Measurements from ENCODE around the gene ATP10A.
"Not testable (repeated sequence)": the region's sequence is repeated elsewhere in the genome, so short reads cannot be mapped to it uniquely, and the experiment has no call there.

The ATP10A gene

GRCh38 chr15:25770618-25771337 lies 92.3 kb downstream of the ATP10A start:
- no peak for DNase-seq (ENCODE audit: low spot score)

- DNase-seq (ENCODE audit: low spot score): no peak
Measured at GRCh38 chr15:25770031-25770430, 93.1 kb downstream of the ATP10A start.

GRCh38 chr15:25768271-25768670 lies 94.9 kb downstream of the ATP10A start:
- no peak for DNase-seq (ENCODE audit: low spot score)

DNA sequence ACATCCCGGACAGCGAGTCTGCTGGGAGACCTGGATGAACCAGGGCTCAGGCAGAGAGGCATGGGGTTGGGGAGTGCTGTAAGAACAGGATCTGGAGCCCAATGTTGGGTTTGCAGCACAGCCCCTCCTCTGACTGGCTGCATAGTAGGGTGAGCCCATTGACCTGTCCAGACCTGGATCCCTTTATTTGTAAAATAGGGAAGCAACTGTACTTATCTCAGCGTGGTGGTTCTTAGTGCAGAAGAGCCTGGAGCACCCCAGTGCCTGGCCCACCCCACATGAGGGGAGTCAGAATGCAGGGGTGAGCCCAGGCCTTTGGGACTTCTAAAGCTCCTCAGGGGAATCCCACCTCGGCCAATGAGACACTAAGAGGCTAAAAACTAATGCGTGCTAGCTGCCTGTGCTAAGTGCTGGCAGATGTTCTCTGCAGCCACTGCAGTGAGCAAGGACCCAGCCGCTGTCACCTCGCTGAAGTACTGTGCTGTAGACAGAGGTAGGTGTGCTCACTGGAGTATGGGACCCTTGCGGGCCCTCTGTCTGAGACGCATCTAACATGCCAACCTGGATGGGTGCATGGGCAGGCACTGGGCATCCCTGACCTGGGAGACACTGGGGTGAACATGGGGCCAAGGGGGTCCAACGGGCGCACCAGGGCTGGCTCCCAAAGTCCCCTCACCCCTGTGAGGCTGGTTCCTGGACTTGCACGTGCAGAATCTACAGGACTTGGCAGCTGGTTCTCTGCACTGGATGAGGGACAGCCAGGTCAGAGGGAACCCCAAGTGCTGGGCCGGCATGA lies 95.6 kb downstream of the ATP10A start:
- DNase-seq (ENCODE audit: low spot score): no peak

DNA sequence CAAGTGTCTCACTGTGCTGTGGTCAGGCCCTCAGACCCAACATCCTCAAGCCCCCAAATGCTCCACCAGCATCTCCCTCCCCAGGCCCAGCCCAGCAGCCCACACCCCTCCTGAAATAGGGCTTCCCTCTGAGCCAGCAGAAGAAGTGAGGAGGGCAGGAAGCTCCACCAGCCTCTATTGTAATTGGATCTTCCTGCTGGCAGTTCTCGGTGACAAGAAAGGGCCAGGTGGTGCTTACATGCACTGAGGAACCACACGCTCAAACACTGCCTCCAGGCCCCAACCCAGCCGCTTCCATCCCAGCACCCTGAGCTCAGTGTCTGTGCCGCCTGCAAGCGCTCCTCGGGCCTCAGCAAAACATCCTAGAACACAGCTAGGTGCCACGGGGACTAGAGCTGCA lies 96.7 kb downstream of the ATP10A start:
- no peak for DNase-seq (ENCODE audit: low spot score)

- no peak for DNase-seq (ENCODE audit: low spot score)
Measured at GRCh38 chr15:25764980-25765735, 98.0 kb downstream of the ATP10A start.

GRCh38 chr15:25763954-25764353 lies 99.2 kb downstream of the ATP10A start:
- DNase-seq (ENCODE audit: low spot score): no peak

GRCh38 chr15:25763331-25763751 lies 99.8 kb downstream of the ATP10A start:
- DNase-seq (ENCODE audit: low spot score): no peak

GRCh38 chr15:25761971-25762662 lies 101.0 kb downstream of the ATP10A start:
- no peak for DNase-seq (ENCODE audit: low spot score)

DNA sequence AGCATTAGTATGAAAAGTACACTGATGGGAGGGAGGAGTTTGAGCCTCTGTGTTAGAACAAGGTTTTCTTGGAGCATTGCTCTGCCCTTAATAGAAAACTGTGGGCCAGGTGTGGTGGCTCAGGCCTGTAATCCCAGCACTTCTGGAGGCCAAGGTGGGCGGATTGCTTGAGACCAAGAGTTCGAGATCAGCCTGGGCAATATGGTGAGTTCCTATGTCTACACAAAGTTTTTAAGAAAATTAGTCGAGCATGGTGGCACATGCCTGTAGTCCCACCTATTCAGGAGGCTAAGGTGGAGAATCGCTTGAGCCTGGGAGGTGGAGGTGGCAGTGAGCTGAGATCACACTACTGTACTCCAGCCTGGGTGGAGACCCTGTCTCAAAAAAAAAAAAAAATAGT lies 103.7 kb downstream of the ATP10A start:
- DNase-seq (ENCODE audit: low spot score): no peak

GRCh38 chr15:25758612-25759011 lies 104.5 kb downstream of the ATP10A start:
- DNase-seq (ENCODE audit: low spot score): not testable (repeated sequence)

DNA sequence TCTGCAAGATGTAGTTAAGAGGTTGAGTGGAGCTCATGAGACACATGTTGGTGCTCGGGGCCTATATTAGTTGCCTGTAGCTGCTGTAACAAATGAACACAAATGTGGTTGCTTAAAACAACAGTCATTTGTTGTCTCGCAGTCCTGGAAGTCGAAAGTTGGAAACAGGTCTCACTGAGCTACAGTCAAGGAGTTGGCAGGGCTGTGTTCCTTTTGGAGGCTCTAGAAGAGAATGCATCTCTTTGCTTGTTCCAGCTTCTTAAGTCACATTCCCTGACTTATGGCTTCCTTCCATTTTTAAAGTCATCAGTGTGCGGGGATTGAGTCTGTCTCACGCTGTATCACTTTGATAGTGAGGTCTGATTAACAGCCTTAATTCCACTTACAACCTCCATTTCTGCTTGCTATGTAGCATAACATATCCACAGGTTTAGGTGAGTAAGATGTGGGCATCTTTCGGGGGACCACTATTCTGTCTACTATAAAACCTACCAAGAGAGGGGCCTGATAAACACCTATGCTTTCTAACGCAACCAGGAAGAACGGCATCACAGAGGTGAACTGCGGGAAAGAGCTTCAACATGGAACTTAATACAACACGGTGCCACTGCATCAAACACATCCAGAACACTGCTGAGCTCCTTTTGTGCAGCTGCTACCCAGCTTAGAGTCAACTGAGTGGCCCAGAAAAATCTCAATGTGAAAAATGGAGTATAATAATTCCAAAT lies 119.4 kb downstream of the ATP10A start:
- DNase-seq (ENCODE audit: low spot score): no peak

DNA sequence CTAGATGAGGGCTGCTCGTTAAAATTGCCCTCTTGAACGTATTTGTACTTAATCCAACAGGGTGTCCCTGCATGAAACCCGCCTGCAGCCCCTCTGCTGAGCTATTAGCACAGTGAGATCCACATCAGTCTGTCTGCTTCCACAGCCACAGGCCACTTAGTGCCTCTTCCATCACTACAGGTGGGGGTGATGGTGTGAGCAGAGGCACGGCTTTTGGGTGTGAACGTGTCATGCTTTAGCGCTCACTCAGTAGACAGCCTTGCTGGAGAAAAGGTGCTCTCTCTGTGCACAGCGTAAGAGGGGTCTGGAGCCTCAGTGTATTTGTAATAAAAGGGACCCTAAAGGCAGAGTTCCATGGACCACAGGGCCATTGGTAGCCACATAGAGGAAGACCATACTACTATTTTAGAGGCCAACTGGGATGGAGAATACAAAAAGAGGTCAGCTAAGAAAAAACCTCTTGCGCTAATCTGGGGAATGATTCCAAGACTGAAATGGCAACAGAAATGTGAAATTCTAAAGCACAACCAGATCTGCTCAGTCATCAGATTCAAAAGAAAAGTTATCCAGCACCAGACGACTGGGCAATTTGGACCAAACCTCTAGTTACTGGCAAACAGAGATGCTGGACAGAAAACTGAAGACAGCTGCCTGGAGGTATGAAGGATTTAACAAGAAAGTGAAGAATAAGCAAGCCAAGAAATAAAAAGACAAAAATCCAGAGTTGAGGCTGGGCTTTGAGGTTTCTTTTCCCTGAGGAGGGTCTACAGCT lies 120.2 kb downstream of the ATP10A start:
- no peak for DNase-seq (ENCODE audit: low spot score)

- DNase-seq (ENCODE audit: low spot score): no peak
Measured at GRCh38 chr15:25742041-25742730, 120.9 kb downstream of the ATP10A start.

GRCh38 chr15:25741256-25741580 lies 121.9 kb downstream of the ATP10A start:
- no peak for DNase-seq (ENCODE audit: low spot score)

DNA sequence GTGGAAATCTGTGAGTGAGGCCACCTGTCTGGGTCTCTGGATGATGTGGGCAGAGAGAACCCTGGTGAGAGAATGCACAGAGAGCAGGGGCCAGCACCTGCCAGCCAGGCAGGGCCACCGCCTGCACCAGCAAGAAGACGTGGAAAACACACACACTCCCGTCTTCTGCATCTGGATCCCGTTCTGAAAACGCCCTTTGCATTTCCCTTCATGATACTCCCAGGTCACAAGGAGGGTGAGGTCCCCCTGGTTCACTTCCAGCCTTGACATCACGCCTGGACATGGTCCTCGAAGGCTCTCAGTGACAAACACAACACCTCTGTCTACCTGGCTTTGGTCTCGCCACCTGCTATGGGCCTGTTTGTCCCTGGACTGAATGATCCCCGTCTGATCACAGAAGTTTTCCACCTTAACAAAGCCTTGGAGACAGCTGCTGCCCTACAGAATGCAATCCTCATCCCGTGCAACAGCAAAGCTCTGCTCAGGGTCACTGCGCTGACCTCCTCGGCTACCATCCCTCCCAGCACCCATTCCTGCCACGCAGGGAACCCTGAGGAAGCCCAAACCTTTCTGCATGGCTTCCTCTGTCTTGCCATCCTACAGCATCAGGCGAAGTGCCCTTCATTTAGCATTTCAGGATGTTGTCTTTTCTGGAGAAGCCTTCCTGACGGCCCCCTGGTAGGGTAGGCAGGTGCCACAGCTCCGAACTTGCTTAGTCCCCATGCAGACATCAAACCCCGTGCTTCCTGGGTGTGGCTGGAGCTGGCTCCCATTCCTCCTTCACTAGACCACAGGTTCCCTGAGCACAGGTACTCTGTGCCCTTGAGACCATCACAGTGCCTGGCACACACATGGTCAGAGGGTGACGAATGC lies 122.5 kb downstream of the ATP10A start:
- no peak for DNase-seq (ENCODE audit: low spot score)

- no peak for DNase-seq (ENCODE audit: low spot score)
Measured at GRCh38 chr15:25739687-25740121, 123.4 kb downstream of the ATP10A start.

- DNase-seq (ENCODE audit: low spot score): no peak
Measured at GRCh38 chr15:25738171-25738965, 124.8 kb downstream of the ATP10A start.

Measured in HuH-7 (cell line).